Stomach (tissue), 9 donors: ENCODE results near the gene PINK1. TPM values are rescaled to one million over a fixed set of nuclear protein-coding genes. Genes with fewer than 3 reads are reported as not detected.

Experiments
- DNase-seq, 2 donors: peaks; one replicate each; pipeline versions ENCODE4 v3.0.0 to v3.0.0-alpha.2; 2013 to 2019
- H3K27ac ChIP-seq, 5 donors: fragments of 200-600 bp in 4 of 5; sonication (generic) in 4 of 5; one replicate each; pipeline ENCODE4 v1.5.1; 2013 to 2019; ENCODE audit warnings: mild to moderate bottlenecking in 1 of 5, moderate library complexity in 1 of 5
- H3K27me3 ChIP-seq, 3 donors: fragments of 200-600 bp; sonication (generic); one replicate each; pipeline ENCODE4 v1.5.1; 2017 to 2019; ENCODE audit warnings: mixed run types in 1 of 3
- H3K36me3 ChIP-seq, 4 donors: fragments of 200-600 bp; sonication (generic); 1 replicate in 3 of 4; 2 replicates in 1 of 4; pipeline ENCODE4 v1.5.1; 2016 to 2019
- H3K4me1 ChIP-seq, 4 donors: fragments of 200-600 bp; sonication (generic); one replicate each; pipeline ENCODE4 v1.5.1; 2016 to 2019
- H3K4me3 ChIP-seq, 4 donors: fragments of 200-600 bp; sonication (generic) in 3 of 4; one replicate each; pipeline ENCODE4 v1.5.1; 2016 to 2019; ENCODE audit warnings: mild to moderate bottlenecking in 1 of 4
- H3K9me3 ChIP-seq, 4 donors: fragments of 200-600 bp; sonication (generic); one replicate each; pipeline ENCODE4 v1.5.1; 2016 to 2019
- EP300 ChIP-seq: sonication (generic); formaldehyde crosslinking; IDR thresholded peaks from one replicate; pipeline ENCODE4 v1.6.1; 2017; ENCODE audit warnings: antibody characterized with exemption
- POLR2A ChIP-seq, 4 donors: fragments of 450-650 bp; IDR thresholded peaks; one replicate each; pipeline ENCODE4 v1.6.1; 2016; ENCODE audit warnings: antibody characterized with exemption in 4 of 4, control low read depth in 2 of 4, mild to moderate bottlenecking in 1 of 4, moderate library complexity in 1 of 4
- POLR2AphosphoS5 ChIP-seq, 3 donors: sonication (generic); formaldehyde crosslinking; IDR thresholded peaks; one replicate each; pipeline ENCODE4 v1.6.1; 2016; ENCODE audit warnings: antibody characterized with exemption in 3 of 3
- WGBS, 5 donors: extraction: QIAGEN DNeasy Blood & Tissue Kit in 3 of 5; methylation state at CpG; one replicate each; pipeline versions ENCODE4 v1.1.5 to v1.1.7; 2013 to 2018; 5-methylcytosine and 5-hydroxymethylcytosine counted together
- intact Hi-C: fragments of 100-400 bp; cut with DNase I; formaldehyde crosslinking; loops from one replicate; pipeline ENCODE4 v1.15.1; 2023; ENCODE audit warnings: low total_unique reads
- polyA plus RNA-seq, 3 donors: library from polyadenylated mRNA; stranded (reverse); fragments of 200-250 nt; gene quantifications; one replicate each; pipeline ENCODE4 v1.2.3, GENCODE V29; 2013
- total RNA-seq, 5 donors: library from RNA; depleted of rRNA; stranded (reverse); fragments of >200 nt; gene quantifications; one replicate each; pipeline versions ENCODE4 v1.1.0 to v1.2.3, GENCODE V29; 2014 to 2016
- TF ChIP-seq, protein P1 (sequence below), 7 experiments: fragments of 450-650 bp in 4 of 7; fragments of 200-600 bp in 3 of 7; sonication (generic) in 3 of 7; IDR thresholded peaks; one replicate each; pipeline ENCODE4 v1.5.1; 2016 to 2019; ENCODE audit warnings: antibody characterized with exemption in 7 of 7, control low read depth in 2 of 7, mild to moderate bottlenecking in 1 of 7
- donor health status: healthy with polysubstance abuse.
- donor health status: Bipolar disorder and iron deficiency.
- donor health status: healthy.

PINK1 gene
- total and polyA plus RNA-seq, 8 donors, result 21.0 to 169 (median 53.8) TPM

DNA sequence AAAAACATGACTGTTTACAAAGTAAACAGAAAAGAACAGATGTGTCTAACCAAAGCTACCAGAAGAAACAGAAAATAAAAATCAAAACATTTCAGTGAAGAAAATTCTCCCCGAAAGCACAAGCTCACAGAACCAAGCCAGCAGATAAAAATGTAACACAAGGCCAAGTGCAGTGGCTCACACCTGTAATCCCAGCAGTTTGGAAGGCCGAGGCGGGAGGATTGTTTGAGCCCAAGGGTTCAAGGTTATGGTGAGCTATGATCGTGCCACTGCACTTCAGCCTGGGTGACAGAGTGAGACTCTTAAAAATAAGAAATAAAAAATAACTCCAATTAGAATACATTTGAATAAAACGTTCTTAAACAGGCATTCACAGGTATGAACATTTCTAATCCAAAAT, 47.0 kb downstream of the PINK1 start:
- Histone ChIP-seq H3K27ac (no peak overlapping the region), H3K9me3 (no peaks in the 10 kb centered on the region), H3K4me1 (no peaks in the 10 kb centered on the region), H3K4me3 (no peak overlapping the region), H3K36me3 (no peaks in the 10 kb centered on the region), H3K27me3 (no peaks in the 10 kb centered on the region)
- intact Hi-C loops, result no loop called here
- 70 to 82% (median 78%) methylated on average over 5 of the region's 5 CpGs for WGBS, 5 donors
- no peak for DNase-seq
- no peak for TF ChIP-seq EP300
- no peak for TF ChIP-seq POLR2AphosphoS5 (IDR thresholded peaks at IDR 0.05)
- TF ChIP-seq, protein P1, sequence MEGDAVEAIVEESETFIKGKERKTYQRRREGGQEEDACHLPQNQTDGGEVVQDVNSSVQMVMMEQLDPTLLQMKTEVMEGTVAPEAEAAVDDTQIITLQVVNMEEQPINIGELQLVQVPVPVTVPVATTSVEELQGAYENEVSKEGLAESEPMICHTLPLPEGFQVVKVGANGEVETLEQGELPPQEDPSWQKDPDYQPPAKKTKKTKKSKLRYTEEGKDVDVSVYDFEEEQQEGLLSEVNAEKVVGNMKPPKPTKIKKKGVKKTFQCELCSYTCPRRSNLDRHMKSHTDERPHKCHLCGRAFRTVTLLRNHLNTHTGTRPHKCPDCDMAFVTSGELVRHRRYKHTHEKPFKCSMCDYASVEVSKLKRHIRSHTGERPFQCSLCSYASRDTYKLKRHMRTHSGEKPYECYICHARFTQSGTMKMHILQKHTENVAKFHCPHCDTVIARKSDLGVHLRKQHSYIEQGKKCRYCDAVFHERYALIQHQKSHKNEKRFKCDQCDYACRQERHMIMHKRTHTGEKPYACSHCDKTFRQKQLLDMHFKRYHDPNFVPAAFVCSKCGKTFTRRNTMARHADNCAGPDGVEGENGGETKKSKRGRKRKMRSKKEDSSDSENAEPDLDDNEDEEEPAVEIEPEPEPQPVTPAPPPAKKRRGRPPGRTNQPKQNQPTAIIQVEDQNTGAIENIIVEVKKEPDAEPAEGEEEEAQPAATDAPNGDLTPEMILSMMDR (IDR thresholded peaks at IDR 0.05), result no peak
- no peak for TF ChIP-seq POLR2A (IDR thresholded peaks at IDR 0.05)

GRCh38 chr1:20681999-20682398, 48.7 kb downstream of the PINK1 start:
- TF ChIP-seq EP300 (no peak), POLR2A (IDR thresholded peaks at IDR 0.05) (no peak), POLR2AphosphoS5 (IDR thresholded peaks at IDR 0.05) (no peak)
- TF ChIP-seq, protein P1 (IDR thresholded peaks at IDR 0.05), result no peak
- Histone ChIP-seq H3K36me3 (no peaks in the 10 kb centered on the region), H3K4me3 (no peak overlapping the region), H3K27ac (no peak overlapping the region), H3K27me3 (no peaks in the 10 kb centered on the region), H3K4me1 (no peaks in the 10 kb centered on the region), H3K9me3 (no peaks in the 10 kb centered on the region)
- DNase-seq, result no peak
- intact Hi-C loops, result no loop called here
- 88 to 97% (median 94%) methylated on average over 9 of the region's 9 CpGs for WGBS, 5 donors

DNA sequence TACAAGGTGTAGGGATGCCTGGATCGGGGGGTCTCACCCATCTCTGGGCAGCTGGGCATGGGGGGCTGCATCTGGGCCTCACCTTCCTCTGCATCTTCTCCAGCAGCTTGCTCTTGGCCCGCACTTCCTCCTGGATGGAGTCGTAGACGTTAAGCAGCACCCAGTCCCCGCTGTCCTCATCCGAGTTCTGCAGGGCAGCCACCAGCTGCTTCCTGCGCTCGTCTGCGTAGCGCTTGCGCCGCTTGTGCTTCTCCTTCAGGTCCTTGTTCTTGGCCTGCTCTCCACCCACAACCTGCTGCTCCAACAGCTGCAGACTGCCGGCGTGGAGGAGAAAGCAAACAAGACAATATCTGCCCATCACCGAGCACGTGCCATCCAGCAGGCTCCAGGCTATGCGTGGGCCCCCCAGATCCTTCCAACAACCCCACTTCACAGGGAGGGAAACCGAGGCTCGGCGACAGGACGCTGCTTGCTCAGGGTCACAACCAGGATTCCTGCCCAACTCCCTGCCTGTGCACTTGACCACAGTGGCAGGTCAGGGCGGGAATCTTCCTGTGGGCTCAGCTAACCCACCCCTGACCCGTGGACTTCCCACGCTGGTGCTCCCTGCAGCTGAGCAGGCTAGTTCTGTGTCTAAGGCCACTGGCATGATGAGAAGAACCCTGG, 49.4 kb downstream of the PINK1 start:
- intact Hi-C loops, result no loop called here
- no peak for TF ChIP-seq POLR2AphosphoS5 (IDR thresholded peaks at IDR 0.05)
- no peak for TF ChIP-seq EP300
- TF ChIP-seq, protein P1 (IDR thresholded peaks at IDR 0.05), result no peak
- no peak for TF ChIP-seq POLR2A (IDR thresholded peaks at IDR 0.05)
- Histone ChIP-seq H3K27ac (no peak overlapping the region), H3K36me3 (no peaks in the 10 kb centered on the region), H3K4me3 (no peak overlapping the region), H3K4me1 (no peaks in the 10 kb centered on the region), H3K9me3 (no peaks in the 10 kb centered on the region), H3K27me3 (no peaks in the 10 kb centered on the region)
- WGBS, 5 donors, result 72 to 78% (median 75%) methylated on average over 24 of the region's 24 CpGs
- peak in 1 of 2 donors; percentile 41 for DNase-seq

GRCh38 chr1:20683614-20684013, 50.4 kb downstream of the PINK1 start:
- no peaks in the 10 kb centered on the region for H3K36me3 ChIP-seq
- intact Hi-C loops, result no loop called here
- DNase-seq, result no peak
- no peaks in the 10 kb centered on the region for H3K27me3 ChIP-seq
- 79 to 89% (median 86%) methylated on average over 10 of the region's 10 CpGs for WGBS, 5 donors
- H3K4me1 ChIP-seq, result no peaks in the 10 kb centered on the region
- TF ChIP-seq, protein P1 (IDR thresholded peaks at IDR 0.05), result no peak
- H3K27ac ChIP-seq, result peak overlapping the region in 2 of 5 donors; percentile 66 to 72
- no peaks in the 10 kb centered on the region for H3K9me3 ChIP-seq
- H3K4me3 ChIP-seq, result no peak overlapping the region
